ENCODE measurements around the gene PTPRA.
A peak's percentile ranks its signal among the peaks of the same experiment; 100 is the strongest.

PTPRA gene

DNA sequence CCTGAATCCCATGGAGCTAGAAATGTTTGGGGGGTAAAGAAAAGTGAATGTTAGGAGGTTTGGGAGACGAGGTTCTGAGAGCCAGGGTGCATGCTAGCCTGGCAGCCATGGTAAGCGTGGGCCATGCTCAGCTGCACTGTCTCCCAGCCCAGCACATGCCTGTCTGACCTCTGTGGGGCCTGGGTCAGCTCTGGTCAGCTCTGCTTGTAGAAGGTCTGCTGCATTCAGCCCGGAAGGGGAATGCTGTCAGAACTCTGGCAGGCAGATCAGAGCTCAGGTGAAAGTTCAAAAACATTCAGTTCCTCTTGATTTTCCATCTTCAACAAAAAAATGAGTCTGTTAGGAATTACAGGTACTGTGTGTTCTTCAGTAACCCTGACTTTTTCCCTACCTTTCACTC, 164.4 kb downstream of the PTPRA start:
- Histone ChIP-seq H3K36me3 (ENCODE audit: control insufficient read depth, insufficient read depth, low read length, severe bottlenecking) (peaks cover 61% of the 10 kb centered on the region), H3K4me1 (ENCODE audit: control insufficient read depth, insufficient read depth, low read length) (peaks cover 17% of the 10 kb centered on the region), H3K27me3 (replicated peaks; ENCODE audit: control insufficient read depth, insufficient read depth, low read length) (no peaks in the 10 kb centered on the region), H3K4me3 (ENCODE audit: low read length) (no peak overlapping the region), H3K9ac (ENCODE audit: low read length) (no peak overlapping the region), H3K9me3 (ENCODE audit: control insufficient read depth, low read length) (no peaks in the 10 kb centered on the region)
- DNase-seq (ENCODE audit: low read depth) = no peak

DNA sequence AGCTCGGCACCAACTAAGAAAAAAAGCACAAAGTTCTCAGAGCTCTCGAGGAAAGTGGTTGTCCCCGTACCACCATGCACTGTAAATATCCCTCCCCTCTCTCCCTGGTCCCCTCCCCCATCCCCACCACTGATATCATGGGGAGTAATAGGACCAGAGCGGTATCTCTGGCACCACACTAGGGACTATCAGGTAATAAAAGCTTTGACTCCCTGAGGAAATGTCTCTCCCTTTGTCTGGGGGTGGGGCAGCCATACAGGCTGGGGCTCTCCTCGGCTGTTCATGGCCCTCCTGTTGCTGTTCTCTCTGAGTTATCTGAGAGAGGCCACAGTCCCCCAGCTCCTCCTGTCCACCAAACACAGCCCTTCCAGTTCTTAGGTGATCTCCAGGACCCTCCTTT, 165.2 kb downstream of the PTPRA start:
- no peak for DNase-seq (ENCODE audit: low read depth)
- H3K4me3 ChIP-seq (ENCODE audit: low read length) = no peak overlapping the region
- peaks cover 61% of the 10 kb centered on the region for H3K36me3 ChIP-seq (ENCODE audit: control insufficient read depth, insufficient read depth, low read length, severe bottlenecking)

DNA sequence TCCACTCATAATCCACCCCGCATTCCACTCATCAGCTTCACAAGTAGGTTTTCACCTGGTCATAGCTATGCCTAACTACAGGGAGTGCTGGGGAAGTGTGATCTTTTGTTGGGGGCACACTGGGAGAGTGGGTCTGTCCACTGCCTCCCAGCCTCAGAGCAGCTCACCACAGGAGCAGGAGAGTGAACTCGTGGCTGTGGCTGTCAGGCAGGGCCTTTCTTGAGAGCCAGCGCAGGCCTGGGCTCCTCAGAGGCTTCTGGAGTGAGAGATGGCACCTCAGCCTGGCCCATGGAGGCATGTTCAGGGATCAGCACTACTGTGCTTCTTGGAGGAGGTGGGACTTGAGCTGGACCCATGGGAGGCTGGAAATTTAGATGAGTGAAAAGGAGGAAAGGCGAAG, 166.1 kb downstream of the PTPRA start:
- no peaks in the 10 kb centered on the region for H3K9me3 ChIP-seq (ENCODE audit: control insufficient read depth, low read length)
- no peak overlapping the region for H3K4me3 ChIP-seq (ENCODE audit: low read length)
- DNase-seq (ENCODE audit: low read depth) = no peak
- peaks cover 61% of the 10 kb centered on the region for H3K36me3 ChIP-seq (ENCODE audit: control insufficient read depth, insufficient read depth, low read length, severe bottlenecking)
- H3K27me3 ChIP-seq (replicated peaks; ENCODE audit: control insufficient read depth, insufficient read depth, low read length) = no peaks in the 10 kb centered on the region
- peaks cover 9% of the 10 kb centered on the region for H3K4me1 ChIP-seq (ENCODE audit: control insufficient read depth, insufficient read depth, low read length)
- H3K9ac ChIP-seq (ENCODE audit: low read length) = no peak overlapping the region

More for the DNA sequence above, 165.2 kb downstream of the PTPRA start:
- H3K27me3 ChIP-seq (replicated peaks; ENCODE audit: control insufficient read depth, insufficient read depth, low read length) = no peaks in the 10 kb centered on the region
- H3K4me1 ChIP-seq (ENCODE audit: control insufficient read depth, insufficient read depth, low read length) = peaks cover 9% of the 10 kb centered on the region
- no peaks in the 10 kb centered on the region for H3K9me3 ChIP-seq (ENCODE audit: control insufficient read depth, low read length)
- no peak overlapping the region for H3K9ac ChIP-seq (ENCODE audit: low read length)

DNA sequence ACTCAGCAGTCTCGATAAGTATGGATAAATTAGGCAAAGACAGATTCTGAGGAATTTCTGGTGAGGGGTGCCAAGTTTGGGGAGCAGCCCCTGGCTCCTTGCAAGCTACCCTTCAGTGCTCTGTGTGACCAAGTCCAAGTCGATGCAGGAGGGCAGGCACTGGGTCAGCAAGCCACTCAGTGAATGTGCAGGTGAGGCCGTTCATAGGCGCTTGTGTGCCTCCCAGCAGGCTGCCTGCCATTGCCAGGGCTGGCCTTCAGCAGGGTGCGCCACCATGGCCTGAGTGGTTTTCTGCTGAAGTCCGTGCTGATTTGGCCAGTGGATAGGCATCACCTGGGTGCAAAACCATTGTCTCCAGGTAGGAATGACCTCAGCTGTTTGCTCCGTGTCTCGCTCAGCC, 166.8 kb downstream of the PTPRA start:
- no peak overlapping the region for H3K9ac ChIP-seq (ENCODE audit: low read length)
- peaks cover 58% of the 10 kb centered on the region for H3K36me3 ChIP-seq (ENCODE audit: control insufficient read depth, insufficient read depth, low read length, severe bottlenecking)
- H3K4me3 ChIP-seq (ENCODE audit: low read length) = no peak overlapping the region
- no peaks in the 10 kb centered on the region for H3K27me3 ChIP-seq (replicated peaks; ENCODE audit: control insufficient read depth, insufficient read depth, low read length)
- no peaks in the 10 kb centered on the region for H3K9me3 ChIP-seq (ENCODE audit: control insufficient read depth, low read length)
- no peak for DNase-seq (ENCODE audit: low read depth)
- peaks cover 10% of the 10 kb centered on the region for H3K4me1 ChIP-seq (ENCODE audit: control insufficient read depth, insufficient read depth, low read length)

DNA sequence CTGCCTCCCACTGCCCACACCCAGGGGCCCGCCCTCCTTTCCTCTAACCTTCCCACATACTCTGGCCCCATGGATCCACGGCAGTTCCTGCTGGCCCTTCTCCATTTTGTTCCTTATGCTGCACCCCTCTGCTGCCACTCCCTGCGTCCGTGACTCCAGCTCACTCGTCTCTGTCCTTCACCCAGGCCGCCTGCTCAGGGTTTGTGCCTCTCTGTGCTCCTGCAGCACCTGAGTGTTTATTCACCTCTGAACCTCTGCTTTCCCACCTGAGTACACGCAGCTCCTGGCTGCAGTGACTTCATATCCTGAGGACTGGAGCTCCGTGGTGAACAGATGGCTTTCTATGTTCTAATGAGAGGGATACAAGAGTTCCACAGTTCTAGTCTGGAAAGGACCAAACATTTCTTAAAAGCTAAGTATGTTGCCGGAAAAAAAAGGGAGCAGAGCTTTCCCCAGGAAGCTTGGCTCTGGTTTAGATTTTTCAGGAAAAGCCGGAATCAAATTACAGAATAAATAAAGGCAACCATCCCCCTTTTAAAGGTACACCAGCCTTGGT, 168.7 kb downstream of the PTPRA start:
- DNase-seq (ENCODE audit: low read depth) = peak; percentile 35
- Histone ChIP-seq H3K4me3 (ENCODE audit: low read length) (no peak overlapping the region), H3K36me3 (ENCODE audit: control insufficient read depth, insufficient read depth, low read length, severe bottlenecking) (peaks cover 40% of the 10 kb centered on the region), H3K27me3 (replicated peaks; ENCODE audit: control insufficient read depth, insufficient read depth, low read length) (no peaks in the 10 kb centered on the region), H3K9ac (ENCODE audit: low read length) (peak overlapping the region; percentile 13), H3K4me1 (ENCODE audit: control insufficient read depth, insufficient read depth, low read length) (peaks cover 16% of the 10 kb centered on the region), H3K9me3 (ENCODE audit: control insufficient read depth, low read length) (no peaks in the 10 kb centered on the region)

DNA sequence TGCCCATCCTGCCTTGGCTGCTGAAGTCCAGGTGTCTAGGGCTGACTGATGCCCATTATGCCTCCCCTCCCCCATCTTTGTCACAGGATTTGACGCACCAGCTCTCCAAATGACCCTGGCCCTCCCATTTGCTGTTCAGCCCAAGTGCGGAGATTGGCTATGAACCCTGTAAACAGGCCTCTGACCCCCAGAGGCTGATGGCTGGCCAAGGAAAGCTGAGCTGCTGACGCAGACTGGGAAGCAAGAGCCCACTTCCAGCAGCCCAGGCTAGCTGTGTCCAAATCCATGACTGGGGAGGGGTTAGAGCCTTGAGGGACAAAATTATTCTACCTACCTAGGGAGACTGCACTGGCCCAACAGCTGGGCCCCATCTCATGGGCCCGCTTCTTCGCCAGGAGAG, 169.3 kb downstream of the PTPRA start:
- H3K9me3 ChIP-seq (ENCODE audit: control insufficient read depth, low read length) = no peaks in the 10 kb centered on the region
- peaks cover 22% of the 10 kb centered on the region for H3K4me1 ChIP-seq (ENCODE audit: control insufficient read depth, insufficient read depth, low read length)
- no peak overlapping the region for H3K9ac ChIP-seq (ENCODE audit: low read length)
- H3K27me3 ChIP-seq (replicated peaks; ENCODE audit: control insufficient read depth, insufficient read depth, low read length) = no peaks in the 10 kb centered on the region
- no peak for DNase-seq (ENCODE audit: low read depth)
- peaks cover 36% of the 10 kb centered on the region for H3K36me3 ChIP-seq (ENCODE audit: control insufficient read depth, insufficient read depth, low read length, severe bottlenecking)
- no peak overlapping the region for H3K4me3 ChIP-seq (ENCODE audit: low read length)

DNA sequence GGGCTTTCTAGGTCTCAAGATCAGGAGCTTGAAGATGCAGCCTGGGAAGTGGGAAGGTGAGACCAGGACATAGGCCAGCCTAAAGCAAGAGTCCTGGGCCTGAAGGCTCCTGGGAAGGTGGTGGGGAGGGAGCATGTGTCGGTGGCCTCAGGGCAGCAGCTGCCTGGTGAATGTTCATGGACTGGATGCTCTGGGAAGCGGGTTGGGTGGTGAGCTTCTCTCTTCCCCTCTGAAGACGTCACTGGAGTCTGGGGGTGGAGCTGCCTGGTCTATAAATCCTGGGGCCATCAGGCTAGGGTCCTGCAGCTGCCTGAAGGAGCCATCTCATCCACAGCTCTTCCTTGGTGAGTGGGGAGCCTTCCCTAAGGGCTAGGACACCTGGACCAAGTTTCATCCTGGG, 170.0 kb downstream of the PTPRA start, which contains the start of gene GNRH2:
Gene GNRH2 (plus strand): TSS at position 301 of the 400 bp plus-strand sequence. CDS start 793 bp downstream, outside the sequence.
- H3K36me3 ChIP-seq (ENCODE audit: control insufficient read depth, insufficient read depth, low read length, severe bottlenecking) = peaks cover 36% of the 10 kb centered on the region

DNA sequence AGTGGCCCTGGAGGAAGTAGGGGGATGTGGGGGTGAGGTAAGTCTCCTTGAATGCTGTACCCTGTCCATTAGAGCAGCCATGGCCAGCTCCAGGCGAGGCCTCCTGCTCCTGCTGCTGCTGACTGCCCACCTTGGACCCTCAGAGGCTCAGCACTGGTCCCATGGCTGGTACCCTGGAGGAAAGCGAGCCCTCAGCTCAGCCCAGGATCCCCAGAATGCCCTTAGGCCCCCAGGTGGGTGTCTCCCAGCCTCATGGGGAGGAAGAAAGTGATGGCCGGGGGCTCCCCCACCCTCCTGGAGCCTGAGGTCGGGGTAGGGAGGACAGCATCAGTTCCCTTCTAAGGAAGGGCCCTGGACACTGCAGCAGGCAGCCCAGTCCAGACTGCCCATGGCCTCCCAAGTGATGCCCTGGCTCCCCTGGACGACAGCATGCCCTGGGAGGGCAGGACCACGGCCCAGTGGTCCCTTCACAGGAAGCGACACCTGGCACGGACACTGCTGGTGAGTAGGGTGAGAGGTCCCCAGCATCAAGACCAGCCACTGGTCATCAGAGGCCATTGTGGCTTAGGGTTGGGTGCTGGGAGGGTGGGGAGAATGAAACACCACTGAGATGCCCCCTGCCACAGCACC, 171.2 kb downstream of the PTPRA start:
- Histone ChIP-seq H3K9me3 (ENCODE audit: control insufficient read depth, low read length) (no peaks in the 10 kb centered on the region), H3K4me3 (ENCODE audit: low read length) (no peak overlapping the region), H3K4me1 (ENCODE audit: control insufficient read depth, insufficient read depth, low read length) (peaks cover 31% of the 10 kb centered on the region), H3K27me3 (replicated peaks; ENCODE audit: control insufficient read depth, insufficient read depth, low read length) (no peaks in the 10 kb centered on the region), H3K36me3 (ENCODE audit: control insufficient read depth, insufficient read depth, low read length, severe bottlenecking) (peaks cover 34% of the 10 kb centered on the region), H3K9ac (ENCODE audit: low read length) (no peak overlapping the region)
- DNase-seq (ENCODE audit: low read depth) = no peak

More for the DNA sequence above, 170.0 kb downstream of the PTPRA start, which contains the start of gene GNRH2:
- Histone ChIP-seq H3K4me1 (ENCODE audit: control insufficient read depth, insufficient read depth, low read length) (peaks cover 28% of the 10 kb centered on the region), H3K4me3 (ENCODE audit: low read length) (no peak within 1 kb of the TSS), H3K9ac (ENCODE audit: low read length) (no peak within 1 kb of the TSS), H3K27me3 (replicated peaks; ENCODE audit: control insufficient read depth, insufficient read depth, low read length) (no peaks in the 10 kb centered on the region), H3K9me3 (ENCODE audit: control insufficient read depth, low read length) (no peaks in the 10 kb centered on the region)
- no peak for DNase-seq (ENCODE audit: low read depth)

DNA sequence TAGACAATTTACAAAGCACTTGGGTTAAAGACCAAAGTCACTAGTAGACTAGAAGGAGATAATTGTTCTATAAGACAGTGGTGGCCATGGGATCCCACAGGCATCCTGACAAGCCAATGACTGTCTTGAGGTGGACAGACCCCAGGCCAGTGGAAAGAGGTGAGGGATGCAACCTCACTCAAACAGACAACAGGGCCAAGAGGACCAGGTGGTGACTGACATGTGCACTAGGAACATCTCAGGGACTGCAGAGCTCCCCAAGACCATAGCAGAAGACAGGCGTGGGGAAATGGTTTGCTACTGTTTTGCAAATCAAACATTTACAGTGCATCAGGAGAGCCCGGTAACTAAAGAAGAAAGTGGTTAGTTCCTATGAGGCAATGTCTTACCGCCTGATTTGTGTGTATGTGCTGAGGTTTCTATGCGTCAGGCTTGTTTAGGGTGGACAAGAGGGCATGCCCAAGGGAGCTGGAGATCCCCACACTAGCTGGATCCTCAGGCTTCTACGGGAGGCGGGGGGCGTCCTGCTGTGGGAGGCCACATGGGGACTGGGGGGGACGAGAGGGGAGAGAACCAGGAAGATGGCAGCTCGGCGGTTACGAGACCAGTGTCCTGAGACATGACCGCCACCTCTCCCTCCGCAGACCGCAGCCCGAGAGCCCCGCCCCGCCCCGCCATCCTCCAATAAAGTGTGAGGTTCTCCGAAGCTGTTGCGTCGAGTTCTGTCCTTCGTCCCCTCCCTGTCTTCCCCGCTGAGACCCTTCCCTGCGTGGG, 171.9 kb downstream of the PTPRA start:
- peaks cover 31% of the 10 kb centered on the region for H3K4me1 ChIP-seq (ENCODE audit: control insufficient read depth, insufficient read depth, low read length)
- H3K36me3 ChIP-seq (ENCODE audit: control insufficient read depth, insufficient read depth, low read length, severe bottlenecking) = peaks cover 33% of the 10 kb centered on the region
- no peaks in the 10 kb centered on the region for H3K9me3 ChIP-seq (ENCODE audit: control insufficient read depth, low read length)
- H3K4me3 ChIP-seq (ENCODE audit: low read length) = peak overlapping the region; percentile 91
- DNase-seq (ENCODE audit: low read depth) = peak; percentile 83
- H3K27me3 ChIP-seq (replicated peaks; ENCODE audit: control insufficient read depth, insufficient read depth, low read length) = no peaks in the 10 kb centered on the region
- H3K9ac ChIP-seq (ENCODE audit: low read length) = peak overlapping the region; percentile 93

DNA sequence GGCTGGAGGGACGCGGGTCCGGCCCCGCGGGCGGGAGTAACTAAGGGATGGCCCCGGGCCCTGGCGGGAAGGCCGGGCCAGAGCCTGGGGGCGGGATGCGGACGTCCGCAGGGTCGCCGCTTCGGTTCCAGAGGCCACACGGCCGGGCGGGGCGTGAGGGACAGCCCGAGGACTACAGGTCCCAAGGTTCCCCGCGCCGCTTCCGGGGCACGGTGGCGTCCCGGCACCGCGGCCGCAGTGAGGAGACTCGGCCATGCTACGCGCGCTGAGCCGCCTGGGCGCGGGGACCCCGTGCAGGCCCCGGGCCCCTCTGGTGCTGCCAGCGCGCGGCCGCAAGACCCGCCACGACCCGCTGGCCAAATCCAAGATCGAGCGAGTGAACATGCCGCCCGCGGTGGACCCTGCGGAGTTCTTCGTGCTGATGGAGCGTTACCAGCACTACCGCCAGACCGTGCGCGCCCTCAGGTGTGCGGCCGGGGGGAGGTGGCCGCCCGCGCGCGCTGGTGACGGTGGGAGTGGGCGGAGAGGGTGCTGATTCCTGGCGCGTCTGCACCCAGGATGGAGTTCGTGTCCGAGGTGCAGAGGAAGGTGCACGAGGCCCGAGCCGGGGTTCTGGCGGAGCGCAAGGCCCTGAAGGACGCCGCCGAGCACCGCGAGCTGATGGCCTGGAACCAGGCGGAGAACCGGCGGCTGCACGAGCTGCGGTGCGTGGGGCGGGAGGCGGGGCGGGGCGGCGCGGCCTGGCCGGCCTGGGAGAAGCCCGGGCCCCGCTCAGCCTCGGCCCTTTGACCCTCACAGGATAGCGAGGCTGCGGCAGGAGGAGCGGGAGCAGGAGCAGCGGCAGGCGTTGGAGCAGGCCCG, 172.8 kb downstream of the PTPRA start, which contains the start of gene MRPS26:
Gene MRPS26 (plus strand): TSS at position 237 of the 861 bp plus-strand sequence. CDS start 17 bp downstream, at position 254.
- H3K27me3 ChIP-seq (replicated peaks; ENCODE audit: control insufficient read depth, insufficient read depth, low read length) = no peaks in the 10 kb centered on the region
- H3K9me3 ChIP-seq (ENCODE audit: control insufficient read depth, low read length) = no peaks in the 10 kb centered on the region
- H3K9ac ChIP-seq (ENCODE audit: low read length) = peak within 1 kb of the TSS; percentile 93
- peaks cover 26% of the 10 kb centered on the region for H3K36me3 ChIP-seq (ENCODE audit: control insufficient read depth, insufficient read depth, low read length, severe bottlenecking)
- peak within 1 kb of the TSS; percentile 91 for H3K4me3 ChIP-seq (ENCODE audit: low read length)
- peaks cover 31% of the 10 kb centered on the region for H3K4me1 ChIP-seq (ENCODE audit: control insufficient read depth, insufficient read depth, low read length)
- DNase-seq (ENCODE audit: low read depth) = peak; percentile 94
